Renal cortex interstitium (tissue), 11 donors: ENCODE results near the gene BDKRB1. TPM values are rescaled to one million over a fixed set of nuclear protein-coding genes. Genes with fewer than 3 reads are reported as not detected.
"Not testable (repeated sequence)": the region's sequence is repeated elsewhere in the genome, so short reads cannot be mapped to it uniquely, and the experiment has no call there.

ENCODE experiments used
- DNase-seq, 11 donors: peaks; one replicate each; pipeline ENCODE4 v3.0.0-alpha.2; 2013; ENCODE audit warnings: low read depth in 9 of 11, low spot score in 4 of 11; ENCODE audit errors: extremely low read depth in 1 of 11
- polyA plus RNA-seq, 3 donors: library from polyadenylated mRNA; unstranded; fragments of 120-200 nt; gene quantifications; one replicate each; pipeline ENCODE4 v1.2.1, GENCODE V29; 2013; ENCODE audit not compliant: insufficient read length in 3 of 3

BDKRB1 gene
- polyA plus RNA-seq, 3 donors: 0.23 to 1.0 (median 0.52) TPM

DNA sequence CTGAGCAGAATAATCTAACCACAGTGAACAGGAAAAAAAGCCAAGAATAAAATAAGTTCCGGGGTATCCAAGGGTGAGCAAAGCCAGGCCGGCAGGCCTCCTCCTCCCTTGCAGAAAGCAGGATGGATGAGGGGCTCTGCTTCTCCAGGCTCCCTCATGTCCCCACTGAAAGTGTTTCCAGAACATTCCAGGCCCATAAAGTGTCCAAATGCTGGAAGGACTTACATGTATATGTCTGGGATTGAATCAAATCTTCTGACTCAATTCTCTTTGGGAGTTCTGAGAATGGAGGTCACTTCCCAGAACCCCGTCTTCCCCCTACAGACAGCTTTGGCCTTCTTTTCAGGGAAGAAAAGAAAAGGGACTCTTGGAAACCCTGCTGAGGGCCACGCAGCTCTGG is 25.0 kb upstream of the BDKRB1 start:
- DNase-seq: no peak

- no peak for DNase-seq
These were observed 24.4 kb upstream of the BDKRB1 start for GRCh38 chr14:96231526-96232130.

GRCh38 chr14:96232506-96232905 is 23.5 kb upstream of the BDKRB1 start:
- DNase-seq: no peak

- DNase-seq: no peak
These were observed 22.3 kb upstream of the BDKRB1 start for GRCh38 chr14:96233661-96234060.

DNA sequence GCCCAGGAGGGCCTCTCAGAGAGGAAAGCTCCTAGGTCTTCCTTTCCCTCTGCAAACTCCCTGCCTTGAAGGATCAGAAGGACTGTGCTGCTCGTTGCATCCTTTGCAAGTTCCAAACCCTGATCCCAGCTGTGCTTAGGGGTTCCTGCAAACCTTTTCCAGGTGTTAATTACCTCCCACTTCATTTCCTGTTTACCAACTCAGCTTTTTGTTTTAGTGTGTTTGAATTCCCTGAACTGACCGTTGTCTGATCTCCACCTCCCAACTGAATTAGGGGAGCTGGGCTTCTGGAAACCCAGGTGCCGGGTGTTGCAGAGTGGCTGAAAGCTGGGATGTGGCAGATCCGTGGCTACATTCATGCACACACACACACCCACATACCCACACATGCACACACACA is 20.6 kb upstream of the BDKRB1 start:
- DNase-seq: no peak

- no peak for DNase-seq
These were observed 18.4 kb upstream of the BDKRB1 start for GRCh38 chr14:96237641-96238040.

GRCh38 chr14:96238676-96239265 is 17.2 kb upstream of the BDKRB1 start:
- no peak for DNase-seq

- no peak for DNase-seq
These were observed 16.3 kb upstream of the BDKRB1 start for GRCh38 chr14:96239711-96240141.

- no peak for DNase-seq
These were observed 15.4 kb upstream of the BDKRB1 start for GRCh38 chr14:96240641-96241040.

- no peak for DNase-seq
These were observed 13.9 kb upstream of the BDKRB1 start for GRCh38 chr14:96242126-96242525.

- DNase-seq: no peak
These were observed 12.2 kb upstream of the BDKRB1 start for GRCh38 chr14:96243785-96244184.

DNA sequence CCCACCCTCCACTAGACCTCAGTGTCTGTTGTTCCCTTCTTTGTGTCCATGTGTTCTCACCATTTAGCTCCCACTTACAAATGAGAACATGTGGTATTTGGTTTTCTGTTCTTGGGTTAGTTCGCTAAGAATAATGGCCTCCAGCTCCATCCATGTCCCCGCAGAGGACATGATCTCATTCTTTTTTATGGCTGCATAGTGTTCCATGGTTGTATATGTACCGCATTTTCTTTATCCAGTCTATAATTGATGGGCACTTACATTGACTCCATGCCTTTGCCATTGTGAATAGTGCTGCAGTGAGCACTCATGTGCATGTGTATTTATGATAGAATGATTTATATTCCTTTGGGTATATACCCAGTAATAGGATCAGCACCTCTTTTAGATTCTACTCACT is 10.9 kb upstream of the BDKRB1 start:
- not testable (repeated sequence) for DNase-seq

DNA sequence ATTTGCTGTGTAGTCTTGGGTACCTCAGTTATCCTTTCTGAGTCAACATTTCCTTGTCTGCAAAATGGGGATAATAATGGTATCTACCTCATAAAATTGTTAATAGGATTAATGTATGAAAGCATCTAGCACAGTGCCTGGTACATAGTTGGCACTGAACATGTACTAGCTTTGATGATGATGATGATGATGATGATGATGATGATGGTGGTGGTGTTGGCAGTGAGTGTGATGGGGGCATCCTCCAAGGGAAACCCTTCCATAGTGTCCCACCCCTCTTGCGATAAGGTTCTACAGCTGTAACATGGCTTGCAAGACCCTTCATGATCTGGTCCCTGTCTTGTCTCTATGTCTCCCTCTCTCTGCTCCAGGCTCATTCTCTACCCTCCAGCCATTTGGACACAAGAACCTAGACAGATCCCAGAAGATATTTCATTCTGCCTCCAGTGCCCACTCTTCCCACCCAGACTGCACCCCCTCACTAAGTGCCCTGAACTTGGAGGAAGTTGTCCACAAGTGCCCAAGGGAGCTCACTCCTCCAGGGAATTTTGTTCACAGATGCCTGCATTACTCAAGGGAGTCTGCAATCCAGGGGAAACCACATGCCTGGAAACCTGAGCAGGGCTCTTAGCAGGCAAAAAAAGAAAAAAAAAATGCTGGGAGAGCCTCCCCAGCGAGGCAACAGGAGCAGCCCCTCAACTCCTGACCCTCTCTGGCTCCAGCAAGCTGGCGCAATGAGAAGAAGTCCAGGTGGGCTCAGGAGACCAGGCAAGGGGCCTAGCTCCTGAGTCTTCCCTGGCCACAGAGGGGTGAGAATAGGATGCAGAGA is 10.1 kb upstream of the BDKRB1 start:
- DNase-seq: no peak

DNA sequence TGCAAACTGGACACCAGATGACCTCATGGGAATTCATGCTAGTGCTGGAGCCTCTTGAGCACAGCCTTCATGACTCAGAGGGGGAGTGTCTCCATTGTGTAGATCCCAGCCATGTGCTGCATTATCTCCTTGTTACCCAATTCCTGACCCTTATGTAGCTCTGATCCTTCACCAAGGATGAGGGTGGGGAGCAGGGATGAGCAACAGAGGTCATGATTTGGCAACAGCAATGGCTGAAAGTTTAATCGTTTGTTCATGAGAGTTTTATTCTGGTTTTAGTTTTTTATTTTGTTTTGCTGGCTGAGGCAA is 9.5 kb upstream of the BDKRB1 start:
- no peak for DNase-seq

DNA sequence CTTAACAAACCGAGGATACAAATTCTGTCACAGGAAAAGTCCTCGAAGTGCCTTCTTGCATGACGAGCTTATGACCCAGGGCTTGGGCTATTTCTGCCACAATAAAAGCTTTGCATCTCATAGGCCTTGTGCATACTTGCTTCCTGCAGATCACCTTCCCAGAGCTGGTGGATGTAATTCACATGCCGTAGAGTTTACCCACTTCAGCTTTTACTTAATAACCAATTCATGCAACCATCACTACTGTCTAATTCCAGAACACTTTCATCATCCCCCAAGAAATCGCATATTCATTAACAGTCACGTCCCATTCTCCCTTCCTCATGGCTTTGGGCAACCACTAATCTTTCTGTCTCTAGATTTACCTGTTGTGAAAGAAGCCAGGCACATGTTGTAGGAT is 9.0 kb upstream of the BDKRB1 start:
- no peak for DNase-seq

GRCh38 chr14:96249029-96249428 is 7.0 kb upstream of the BDKRB1 start:
- no peak for DNase-seq

DNA sequence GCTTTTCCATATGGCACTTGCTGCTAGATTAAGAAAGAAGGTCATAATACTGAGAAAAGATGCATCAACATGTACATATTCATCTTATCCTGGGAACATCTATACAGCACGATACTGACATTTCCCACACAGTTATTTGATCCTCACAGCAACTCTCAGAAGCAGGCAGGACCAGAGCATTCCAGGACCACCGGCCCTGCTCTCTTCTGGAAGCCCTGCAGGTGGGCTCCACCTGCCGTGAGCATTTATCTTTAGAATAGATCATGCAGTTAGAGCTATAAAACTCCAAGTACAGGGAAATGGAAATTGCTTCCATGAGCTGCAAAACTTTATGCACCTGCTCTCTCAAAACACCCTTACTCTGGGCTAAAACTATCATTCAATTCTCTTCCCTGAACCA is 5.5 kb upstream of the BDKRB1 start:
- DNase-seq: no peak

GRCh38 chr14:96251656-96252155 is 4.3 kb upstream of the BDKRB1 start:
- DNase-seq: no peak

- no peak for DNase-seq
These were observed 3.5 kb upstream of the BDKRB1 start for GRCh38 chr14:96252323-96252998.

- no peak for DNase-seq
These were observed 2.9 kb upstream of the BDKRB1 start for GRCh38 chr14:96252999-96253539.
